ENCODE measurements around the gene THBS1. TPM values are rescaled to one million over a fixed set of nuclear protein-coding genes. Genes with fewer than 3 reads are reported as not detected.

Gene THBS1
- total RNA-seq, 1 donor from 2014 or later: 4,139 TPM

- no peak for DNase-seq (ENCODE audit: low spot score)
Measured at GRCh38 chr15:39588531-39589192, 7.8 kb downstream of the THBS1 start.

- DNase-seq (ENCODE audit: low spot score): no peak
Measured at GRCh38 chr15:39589193-39589814, 8.4 kb downstream of the THBS1 start.

GRCh38 chr15:39589815-39590644 is 9.2 kb downstream of the THBS1 start:
- no peak for DNase-seq (ENCODE audit: low spot score)

GRCh38 chr15:39591141-39591895 is 10.4 kb downstream of the THBS1 start:
- no peak for DNase-seq (ENCODE audit: low spot score)

- no peak for DNase-seq (ENCODE audit: low spot score)
Measured at GRCh38 chr15:39591896-39592315, 11.0 kb downstream of the THBS1 start.

- no peak for DNase-seq (ENCODE audit: low spot score)
Measured at GRCh38 chr15:39592500-39592899, 11.6 kb downstream of the THBS1 start.

GRCh38 chr15:39593071-39593655 is 12.3 kb downstream of the THBS1 start:
- no peak for DNase-seq (ENCODE audit: low spot score)

GRCh38 chr15:39593656-39594445 is 13.0 kb downstream of the THBS1 start:
- DNase-seq (ENCODE audit: low spot score): no peak

- no peak for DNase-seq (ENCODE audit: low spot score)
Measured at GRCh38 chr15:39594446-39595337, 13.8 kb downstream of the THBS1 start.

- no peak for DNase-seq (ENCODE audit: low spot score)
Measured at GRCh38 chr15:39595338-39596221, 14.7 kb downstream of the THBS1 start.

GRCh38 chr15:39596358-39597051 is 15.6 kb downstream of the THBS1 start:
- DNase-seq (ENCODE audit: low spot score): no peak

GRCh38 chr15:39597336-39597735 is 16.5 kb downstream of the THBS1 start:
- no peak for DNase-seq (ENCODE audit: low spot score)

- DNase-seq (ENCODE audit: low spot score): no peak
Measured at GRCh38 chr15:39597751-39598185, 16.9 kb downstream of the THBS1 start.

GRCh38 chr15:39598186-39598850 is 17.4 kb downstream of the THBS1 start:
- no peak for DNase-seq (ENCODE audit: low spot score)

GRCh38 chr15:39598958-39599845 is 18.3 kb downstream of the THBS1 start:
- DNase-seq (ENCODE audit: low spot score): no peak

- no peak for DNase-seq (ENCODE audit: low spot score)
Measured at GRCh38 chr15:39599871-39600270, 19.0 kb downstream of the THBS1 start.
